Erythroblast (primary cell): ENCODE results near the gene ASB9.

Source experiments
- GATA1 ChIP-seq: IDR thresholded peaks from 2 replicates; pipeline ENCODE4 v1.6.1; 2011; ENCODE audit warnings: low read depth, mild to moderate bottlenecking, control low read depth, low read length, moderate library complexity
- POLR2A ChIP-seq: IDR thresholded peaks from 2 replicates; pipeline ENCODE4 v1.6.1; 2011; ENCODE audit warnings: mild to moderate bottlenecking, low read length

GRCh38 chrX:15216280-15216679 lies 53.6 kb downstream of the ASB9 start:
- TF ChIP-seq POLR2A, result no peak
- TF ChIP-seq GATA1, result no peak
